ENCODE data around the gene KRTAP26-1.

Gene KRTAP26-1

GRCh38 chr21:30337276-30337744 lies 17.2 kb upstream of the KRTAP26-1 start, which contains the start of gene KRTAP27-1:
Gene KRTAP27-1, minus strand, starts transcription at chr21:30337694. Its CDS starts 26 bp downstream, at chr21:30337668.
- Histone ChIP-seq H3K36me3 (ENCODE audit: control insufficient read depth, insufficient read depth, low read length) (no peaks in the 10 kb centered on the region), H3K27me3 (ENCODE audit: control insufficient read depth, insufficient read depth, low read length) (no peaks in the 10 kb centered on the region), H3K9ac (ENCODE audit: low read depth, low read length) (no peak within 1 kb of the TSS), H3K27ac (ENCODE audit: low read depth, low read length) (no peak within 1 kb of the TSS), H3K9me3 (ENCODE audit: control insufficient read depth, insufficient read depth, low read length) (no peaks in the 10 kb centered on the region), H3K4me1 (ENCODE audit: control insufficient read depth, insufficient read depth, low read length) (no peaks in the 10 kb centered on the region), H3K4me3 (ENCODE audit: low read depth, low read length) (no peak within 1 kb of the TSS)

DNA sequence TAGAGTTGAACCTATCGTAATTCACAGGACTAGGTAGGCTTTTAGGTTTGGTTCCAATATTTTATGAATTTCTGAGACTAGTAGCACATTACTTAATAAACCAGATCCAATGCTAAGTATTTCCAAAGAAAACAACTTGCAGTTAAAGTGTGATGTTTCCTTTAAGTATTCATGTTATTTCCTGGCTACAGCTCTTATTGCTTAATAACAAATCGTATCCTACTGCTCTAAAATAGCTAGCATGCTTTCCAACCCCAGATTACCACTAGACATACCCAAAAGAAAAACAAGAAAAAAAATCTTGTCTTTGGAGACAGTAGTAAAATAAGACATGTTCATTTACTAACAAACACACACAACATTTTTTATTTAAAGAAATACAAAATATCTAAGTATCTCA lies 16.5 kb upstream of the KRTAP26-1 start:
- H3K9me3 ChIP-seq (ENCODE audit: control insufficient read depth, insufficient read depth, low read length), result no peaks in the 10 kb centered on the region
- H3K27me3 ChIP-seq (ENCODE audit: control insufficient read depth, insufficient read depth, low read length), result no peaks in the 10 kb centered on the region
- no peak overlapping the region for H3K27ac ChIP-seq (ENCODE audit: low read depth, low read length)
- no peak overlapping the region for H3K4me3 ChIP-seq (ENCODE audit: low read depth, low read length)
- H3K9ac ChIP-seq (ENCODE audit: low read depth, low read length), result no peak overlapping the region
- H3K36me3 ChIP-seq (ENCODE audit: control insufficient read depth, insufficient read depth, low read length), result no peaks in the 10 kb centered on the region
- no peaks in the 10 kb centered on the region for H3K4me1 ChIP-seq (ENCODE audit: control insufficient read depth, insufficient read depth, low read length)

DNA sequence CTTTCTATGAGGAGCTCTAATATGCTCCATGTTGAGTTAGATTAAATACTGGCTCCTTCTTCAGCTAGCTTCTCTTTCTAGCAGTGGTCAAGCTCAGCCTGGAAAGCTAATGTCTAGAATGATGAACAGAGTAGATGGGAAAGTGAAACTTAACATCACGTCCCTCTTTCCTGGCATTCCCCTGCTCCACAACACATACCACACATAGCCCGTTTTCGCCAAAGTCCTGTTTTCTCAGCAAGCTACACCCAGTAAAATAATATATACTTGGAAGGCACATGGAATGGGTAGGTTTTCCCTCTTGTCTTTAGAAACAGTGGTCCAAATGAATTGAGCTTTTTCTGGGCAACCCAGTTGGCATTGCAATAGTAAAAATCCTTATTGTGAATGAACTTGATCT lies 13.6 kb upstream of the KRTAP26-1 start:
- no peak overlapping the region for H3K4me3 ChIP-seq (ENCODE audit: low read depth, low read length)
- H3K36me3 ChIP-seq (ENCODE audit: control insufficient read depth, insufficient read depth, low read length), result no peaks in the 10 kb centered on the region
- no peak overlapping the region for H3K27ac ChIP-seq (ENCODE audit: low read depth, low read length)
- no peaks in the 10 kb centered on the region for H3K9me3 ChIP-seq (ENCODE audit: control insufficient read depth, insufficient read depth, low read length)
- no peaks in the 10 kb centered on the region for H3K27me3 ChIP-seq (ENCODE audit: control insufficient read depth, insufficient read depth, low read length)
- no peak overlapping the region for H3K9ac ChIP-seq (ENCODE audit: low read depth, low read length)
- no peaks in the 10 kb centered on the region for H3K4me1 ChIP-seq (ENCODE audit: control insufficient read depth, insufficient read depth, low read length)

- H3K4me3 ChIP-seq (ENCODE audit: low read depth, low read length), result no peak overlapping the region
- H3K27ac ChIP-seq (ENCODE audit: low read depth, low read length), result no peak overlapping the region
These were observed 12.6 kb upstream of the KRTAP26-1 start for GRCh38 chr21:30332681-30333080.

GRCh38 chr21:30329203-30329875 lies 9.2 kb upstream of the KRTAP26-1 start:
- Histone ChIP-seq H3K9ac (ENCODE audit: low read depth, low read length) (no peak overlapping the region), H3K36me3 (ENCODE audit: control insufficient read depth, insufficient read depth, low read length) (no peaks in the 10 kb centered on the region), H3K27ac (ENCODE audit: low read depth, low read length) (no peak overlapping the region), H3K27me3 (ENCODE audit: control insufficient read depth, insufficient read depth, low read length) (no peaks in the 10 kb centered on the region), H3K4me1 (ENCODE audit: control insufficient read depth, insufficient read depth, low read length) (0 out of 2 replicates have a peak, but pooled peaks cover 8% of the 10 kb centered on the region), H3K4me3 (ENCODE audit: low read depth, low read length) (no peak overlapping the region), H3K9me3 (ENCODE audit: control insufficient read depth, insufficient read depth, low read length) (peaks cover 11% of the 10 kb centered on the region; the same call in 1 of the 2 replicates)

More at GRCh38 chr21:30332681-30333080, 12.6 kb upstream of the KRTAP26-1 start:
- no peaks in the 10 kb centered on the region for H3K36me3 ChIP-seq (ENCODE audit: control insufficient read depth, insufficient read depth, low read length)
- no peak overlapping the region for H3K9ac ChIP-seq (ENCODE audit: low read depth, low read length)
- H3K4me1 ChIP-seq (ENCODE audit: control insufficient read depth, insufficient read depth, low read length), result 0 out of 2 replicates have a peak, but pooled peaks cover 6% of the 10 kb centered on the region
- H3K9me3 ChIP-seq (ENCODE audit: control insufficient read depth, insufficient read depth, low read length), result no peaks in the 10 kb centered on the region
- no peaks in the 10 kb centered on the region for H3K27me3 ChIP-seq (ENCODE audit: control insufficient read depth, insufficient read depth, low read length)

DNA sequence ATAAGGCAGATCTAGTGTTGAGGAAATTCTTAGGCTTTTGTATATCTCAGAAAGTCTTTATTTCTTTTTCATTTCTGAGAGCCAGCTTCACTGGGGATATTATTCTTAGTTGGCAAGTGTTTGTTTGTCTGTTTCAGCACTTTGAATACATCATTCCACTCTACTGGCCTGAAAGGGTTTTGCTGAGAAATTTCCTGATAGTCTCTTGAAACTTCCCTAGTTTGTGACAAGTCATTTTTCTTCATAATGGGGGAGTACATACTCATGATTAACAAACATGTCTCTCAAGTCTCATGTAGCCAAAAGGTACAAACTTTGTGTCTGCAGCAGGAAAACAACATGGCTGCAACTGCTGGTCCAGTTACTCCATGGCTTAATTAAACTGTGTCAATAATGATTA lies 6.3 kb upstream of the KRTAP26-1 start:
- H3K4me1 ChIP-seq (ENCODE audit: control insufficient read depth, insufficient read depth, low read length), result 0 out of 2 replicates have a peak, but pooled peaks cover 8% of the 10 kb centered on the region
- H3K4me3 ChIP-seq (ENCODE audit: low read depth, low read length), result no peak overlapping the region

DNA sequence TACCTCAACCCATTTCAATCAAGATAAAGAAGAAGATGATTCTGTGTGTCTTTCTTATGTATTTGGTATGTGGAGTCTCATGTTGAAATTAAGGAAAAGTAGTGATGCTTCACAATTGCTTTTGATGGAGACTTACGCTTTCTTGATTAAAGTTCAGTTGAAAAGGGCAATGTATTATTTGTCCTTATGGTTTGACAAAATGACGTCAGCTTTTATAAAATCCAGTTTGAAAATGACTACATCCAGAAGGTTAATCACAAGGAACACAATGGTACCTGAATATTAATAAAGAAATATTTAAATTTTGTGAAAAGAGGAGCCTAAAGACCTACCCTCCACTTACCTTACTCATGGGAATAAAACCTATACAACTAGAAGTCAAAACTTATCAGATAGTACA lies 4.4 kb downstream of the KRTAP26-1 start:
- Histone ChIP-seq H3K4me3 (ENCODE audit: low read depth, low read length) (no peak overlapping the region), H3K9ac (ENCODE audit: low read depth, low read length) (no peak overlapping the region), H3K27ac (ENCODE audit: low read depth, low read length) (no peak overlapping the region), H3K4me1 (ENCODE audit: control insufficient read depth, insufficient read depth, low read length) (no peaks in the 10 kb centered on the region), H3K27me3 (ENCODE audit: control insufficient read depth, insufficient read depth, low read length) (no peaks in the 10 kb centered on the region), H3K9me3 (ENCODE audit: control insufficient read depth, insufficient read depth, low read length) (no peaks in the 10 kb centered on the region), H3K36me3 (ENCODE audit: control insufficient read depth, insufficient read depth, low read length) (no peaks in the 10 kb centered on the region)

More for the DNA sequence above, 6.3 kb upstream of the KRTAP26-1 start:
- Histone ChIP-seq H3K36me3 (ENCODE audit: control insufficient read depth, insufficient read depth, low read length) (no peaks in the 10 kb centered on the region), H3K9me3 (ENCODE audit: control insufficient read depth, insufficient read depth, low read length) (peaks cover 11% of the 10 kb centered on the region; the same call in 1 of the 2 replicates), H3K27ac (ENCODE audit: low read depth, low read length) (no peak overlapping the region), H3K9ac (ENCODE audit: low read depth, low read length) (no peak overlapping the region), H3K27me3 (ENCODE audit: control insufficient read depth, insufficient read depth, low read length) (no peaks in the 10 kb centered on the region)

DNA sequence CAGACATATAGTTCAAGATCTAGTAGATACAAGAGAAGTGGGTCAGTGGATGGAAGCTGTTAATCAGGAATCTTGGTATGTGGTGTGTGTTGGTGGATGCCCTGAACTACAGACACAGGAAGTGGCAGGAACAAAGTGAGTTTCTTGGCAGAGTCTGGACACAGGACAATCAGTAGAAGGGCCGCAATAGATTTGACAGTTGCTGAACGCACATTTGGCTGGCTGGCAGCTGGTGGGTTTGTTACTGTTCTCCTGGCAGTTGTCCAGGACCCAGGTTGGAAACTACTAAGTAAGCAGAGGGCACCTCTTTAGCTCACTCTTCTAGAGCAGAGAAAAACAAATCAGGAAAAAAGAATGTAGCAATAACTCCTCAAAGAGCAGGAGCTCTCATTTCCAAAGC lies 13.2 kb downstream of the KRTAP26-1 start:
- no peaks in the 10 kb centered on the region for H3K9me3 ChIP-seq (ENCODE audit: control insufficient read depth, insufficient read depth, low read length)
- H3K4me3 ChIP-seq (ENCODE audit: low read depth, low read length), result no peak overlapping the region
- no peak overlapping the region for H3K9ac ChIP-seq (ENCODE audit: low read depth, low read length)
- no peak overlapping the region for H3K27ac ChIP-seq (ENCODE audit: low read depth, low read length)
- H3K27me3 ChIP-seq (ENCODE audit: control insufficient read depth, insufficient read depth, low read length), result no peaks in the 10 kb centered on the region
- H3K36me3 ChIP-seq (ENCODE audit: control insufficient read depth, insufficient read depth, low read length), result no peaks in the 10 kb centered on the region
- H3K4me1 ChIP-seq (ENCODE audit: control insufficient read depth, insufficient read depth, low read length), result no peaks in the 10 kb centered on the region

DNA sequence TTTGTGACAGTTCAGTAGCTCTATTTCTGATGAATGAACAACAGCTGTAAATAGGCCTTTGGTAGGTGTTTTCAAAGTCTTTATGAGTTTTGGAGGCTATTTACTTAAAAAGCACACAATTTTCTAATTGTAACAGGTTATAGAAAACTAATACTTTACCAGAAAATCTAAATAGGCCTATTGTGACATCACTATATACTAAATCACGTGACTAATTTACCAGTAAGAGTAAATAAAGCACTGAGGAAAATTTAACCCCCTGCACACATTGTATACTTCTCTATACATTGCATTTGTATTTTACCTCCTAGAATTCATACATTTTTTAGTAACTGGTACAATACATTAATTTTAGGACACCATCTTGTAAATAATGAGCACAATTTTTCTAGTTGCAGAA lies 15.0 kb downstream of the KRTAP26-1 start:
- Histone ChIP-seq H3K9me3 (ENCODE audit: control insufficient read depth, insufficient read depth, low read length) (no peaks in the 10 kb centered on the region), H3K4me1 (ENCODE audit: control insufficient read depth, insufficient read depth, low read length) (no peaks in the 10 kb centered on the region), H3K36me3 (ENCODE audit: control insufficient read depth, insufficient read depth, low read length) (no peaks in the 10 kb centered on the region), H3K27me3 (ENCODE audit: control insufficient read depth, insufficient read depth, low read length) (no peaks in the 10 kb centered on the region), H3K4me3 (ENCODE audit: low read depth, low read length) (no peak overlapping the region), H3K9ac (ENCODE audit: low read depth, low read length) (no peak overlapping the region), H3K27ac (ENCODE audit: low read depth, low read length) (no peak overlapping the region)

DNA sequence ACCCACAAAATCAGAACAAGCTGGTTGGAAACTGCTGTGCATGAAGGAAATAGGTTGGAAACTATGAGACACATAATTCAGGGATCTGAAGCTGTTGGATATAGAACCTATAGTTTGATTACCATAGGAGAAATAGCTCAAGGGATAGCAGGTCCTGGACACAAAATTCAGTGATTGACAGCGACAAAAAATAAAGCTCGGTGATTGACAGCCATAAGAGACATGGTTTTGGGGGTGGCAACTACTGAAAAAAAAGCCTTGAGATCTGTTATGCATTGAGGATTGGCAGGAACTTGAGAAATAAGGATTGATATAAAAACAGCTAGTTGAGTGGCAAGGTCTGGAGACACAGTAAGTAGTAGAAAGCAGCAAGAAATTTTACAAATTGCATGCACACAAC lies 30.9 kb downstream of the KRTAP26-1 start, which contains the start of gene KRTAP25-1:
Gene KRTAP25-1 (minus strand): TSS at position 300 of the 400 bp plus-strand sequence. CDS start 24 bp downstream, at position 276.
- H3K9ac ChIP-seq (ENCODE audit: low read depth, low read length), result no peak within 1 kb of the TSS
- no peak within 1 kb of the TSS for H3K27ac ChIP-seq (ENCODE audit: low read depth, low read length)
- H3K36me3 ChIP-seq (ENCODE audit: control insufficient read depth, insufficient read depth, low read length), result no peaks in the 10 kb centered on the region
- H3K9me3 ChIP-seq (ENCODE audit: control insufficient read depth, insufficient read depth, low read length), result no peaks in the 10 kb centered on the region
- H3K27me3 ChIP-seq (ENCODE audit: control insufficient read depth, insufficient read depth, low read length), result no peaks in the 10 kb centered on the region
- H3K4me3 ChIP-seq (ENCODE audit: low read depth, low read length), result no peak within 1 kb of the TSS
- H3K4me1 ChIP-seq (ENCODE audit: control insufficient read depth, insufficient read depth, low read length), result no peaks in the 10 kb centered on the region

- no peak within 1 kb of the TSS for H3K27ac ChIP-seq (ENCODE audit: low read depth, low read length)
- no peaks in the 10 kb centered on the region for H3K4me1 ChIP-seq (ENCODE audit: control insufficient read depth, insufficient read depth, low read length)
- H3K9me3 ChIP-seq (ENCODE audit: control insufficient read depth, insufficient read depth, low read length), result no peaks in the 10 kb centered on the region
- H3K4me3 ChIP-seq (ENCODE audit: low read depth, low read length), result no peak within 1 kb of the TSS
- no peak within 1 kb of the TSS for H3K9ac ChIP-seq (ENCODE audit: low read depth, low read length)
- no peaks in the 10 kb centered on the region for H3K27me3 ChIP-seq (ENCODE audit: control insufficient read depth, insufficient read depth, low read length)
- no peaks in the 10 kb centered on the region for H3K36me3 ChIP-seq (ENCODE audit: control insufficient read depth, insufficient read depth, low read length)
These were observed 37.3 kb downstream of the KRTAP26-1 start, which contains the start of gene KRTAP24-1 for GRCh38 chr21:30282850-30283249. Gene KRTAP24-1, minus strand, starts transcription at chr21:30282950. Its CDS starts 18 bp downstream, at chr21:30282932.
